ENCODE data around the gene VSTM2A.

DNA sequence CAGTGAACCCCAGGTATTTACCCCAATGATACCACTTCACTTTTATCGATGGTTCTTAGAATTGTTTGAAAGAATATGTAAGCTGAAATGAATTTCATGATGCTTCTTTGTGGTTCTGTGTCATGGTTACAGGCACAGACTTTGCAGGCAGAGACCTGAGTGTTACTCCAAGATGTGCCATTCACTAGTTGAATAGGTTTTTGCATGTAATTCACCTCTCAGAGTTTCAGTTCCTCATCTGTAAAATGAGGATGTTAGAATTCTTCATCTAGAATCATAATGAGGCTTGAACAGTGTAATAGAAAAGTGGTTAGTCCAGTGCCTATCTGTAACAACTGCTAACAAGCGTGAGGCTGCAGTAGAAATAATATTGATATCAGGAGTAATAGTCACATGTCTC, 54.6 kb downstream of the VSTM2A start:
- no peak for TF ChIP-seq POLR2A (IDR thresholded peaks at IDR 0.05; ENCODE audit: low read length)
- TF ChIP-seq RAD21 (conservative IDR thresholded peaks at IDR 0.05 in 1 of 2, IDR thresholded peaks at IDR 0.05 in 1 of 2), result no peak
- no peak for TF ChIP-seq JUN (IDR thresholded peaks at IDR 0.05)
- TF ChIP-seq JUNB (IDR thresholded peaks at IDR 0.05), result no peak
- TF ChIP-seq, protein P1, sequence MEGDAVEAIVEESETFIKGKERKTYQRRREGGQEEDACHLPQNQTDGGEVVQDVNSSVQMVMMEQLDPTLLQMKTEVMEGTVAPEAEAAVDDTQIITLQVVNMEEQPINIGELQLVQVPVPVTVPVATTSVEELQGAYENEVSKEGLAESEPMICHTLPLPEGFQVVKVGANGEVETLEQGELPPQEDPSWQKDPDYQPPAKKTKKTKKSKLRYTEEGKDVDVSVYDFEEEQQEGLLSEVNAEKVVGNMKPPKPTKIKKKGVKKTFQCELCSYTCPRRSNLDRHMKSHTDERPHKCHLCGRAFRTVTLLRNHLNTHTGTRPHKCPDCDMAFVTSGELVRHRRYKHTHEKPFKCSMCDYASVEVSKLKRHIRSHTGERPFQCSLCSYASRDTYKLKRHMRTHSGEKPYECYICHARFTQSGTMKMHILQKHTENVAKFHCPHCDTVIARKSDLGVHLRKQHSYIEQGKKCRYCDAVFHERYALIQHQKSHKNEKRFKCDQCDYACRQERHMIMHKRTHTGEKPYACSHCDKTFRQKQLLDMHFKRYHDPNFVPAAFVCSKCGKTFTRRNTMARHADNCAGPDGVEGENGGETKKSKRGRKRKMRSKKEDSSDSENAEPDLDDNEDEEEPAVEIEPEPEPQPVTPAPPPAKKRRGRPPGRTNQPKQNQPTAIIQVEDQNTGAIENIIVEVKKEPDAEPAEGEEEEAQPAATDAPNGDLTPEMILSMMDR (IDR thresholded peaks at IDR 0.05), result no peak
- no peak for TF ChIP-seq EP300 (IDR thresholded peaks at IDR 0.05)
- TF ChIP-seq MAZ (IDR thresholded peaks at IDR 0.05; ENCODE audit: borderline replicate concordance, low read depth, low read length), result no peak
- TF ChIP-seq, protein P2, sequence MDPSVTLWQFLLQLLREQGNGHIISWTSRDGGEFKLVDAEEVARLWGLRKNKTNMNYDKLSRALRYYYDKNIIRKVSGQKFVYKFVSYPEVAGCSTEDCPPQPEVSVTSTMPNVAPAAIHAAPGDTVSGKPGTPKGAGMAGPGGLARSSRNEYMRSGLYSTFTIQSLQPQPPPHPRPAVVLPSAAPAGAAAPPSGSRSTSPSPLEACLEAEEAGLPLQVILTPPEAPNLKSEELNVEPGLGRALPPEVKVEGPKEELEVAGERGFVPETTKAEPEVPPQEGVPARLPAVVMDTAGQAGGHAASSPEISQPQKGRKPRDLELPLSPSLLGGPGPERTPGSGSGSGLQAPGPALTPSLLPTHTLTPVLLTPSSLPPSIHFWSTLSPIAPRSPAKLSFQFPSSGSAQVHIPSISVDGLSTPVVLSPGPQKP (IDR thresholded peaks at IDR 0.05; ENCODE audit: low read depth, low read length), result no peak
- TF ChIP-seq, protein P3, sequence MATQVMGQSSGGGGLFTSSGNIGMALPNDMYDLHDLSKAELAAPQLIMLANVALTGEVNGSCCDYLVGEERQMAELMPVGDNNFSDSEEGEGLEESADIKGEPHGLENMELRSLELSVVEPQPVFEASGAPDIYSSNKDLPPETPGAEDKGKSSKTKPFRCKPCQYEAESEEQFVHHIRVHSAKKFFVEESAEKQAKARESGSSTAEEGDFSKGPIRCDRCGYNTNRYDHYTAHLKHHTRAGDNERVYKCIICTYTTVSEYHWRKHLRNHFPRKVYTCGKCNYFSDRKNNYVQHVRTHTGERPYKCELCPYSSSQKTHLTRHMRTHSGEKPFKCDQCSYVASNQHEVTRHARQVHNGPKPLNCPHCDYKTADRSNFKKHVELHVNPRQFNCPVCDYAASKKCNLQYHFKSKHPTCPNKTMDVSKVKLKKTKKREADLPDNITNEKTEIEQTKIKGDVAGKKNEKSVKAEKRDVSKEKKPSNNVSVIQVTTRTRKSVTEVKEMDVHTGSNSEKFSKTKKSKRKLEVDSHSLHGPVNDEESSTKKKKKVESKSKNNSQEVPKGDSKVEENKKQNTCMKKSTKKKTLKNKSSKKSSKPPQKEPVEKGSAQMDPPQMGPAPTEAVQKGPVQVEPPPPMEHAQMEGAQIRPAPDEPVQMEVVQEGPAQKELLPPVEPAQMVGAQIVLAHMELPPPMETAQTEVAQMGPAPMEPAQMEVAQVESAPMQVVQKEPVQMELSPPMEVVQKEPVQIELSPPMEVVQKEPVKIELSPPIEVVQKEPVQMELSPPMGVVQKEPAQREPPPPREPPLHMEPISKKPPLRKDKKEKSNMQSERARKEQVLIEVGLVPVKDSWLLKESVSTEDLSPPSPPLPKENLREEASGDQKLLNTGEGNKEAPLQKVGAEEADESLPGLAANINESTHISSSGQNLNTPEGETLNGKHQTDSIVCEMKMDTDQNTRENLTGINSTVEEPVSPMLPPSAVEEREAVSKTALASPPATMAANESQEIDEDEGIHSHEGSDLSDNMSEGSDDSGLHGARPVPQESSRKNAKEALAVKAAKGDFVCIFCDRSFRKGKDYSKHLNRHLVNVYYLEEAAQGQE (IDR thresholded peaks at IDR 0.05), result no peak
- TF ChIP-seq ZSCAN20 (CRISPR knock-in tag; IDR thresholded peaks at IDR 0.05), result no peak
- TF ChIP-seq, protein P4, sequence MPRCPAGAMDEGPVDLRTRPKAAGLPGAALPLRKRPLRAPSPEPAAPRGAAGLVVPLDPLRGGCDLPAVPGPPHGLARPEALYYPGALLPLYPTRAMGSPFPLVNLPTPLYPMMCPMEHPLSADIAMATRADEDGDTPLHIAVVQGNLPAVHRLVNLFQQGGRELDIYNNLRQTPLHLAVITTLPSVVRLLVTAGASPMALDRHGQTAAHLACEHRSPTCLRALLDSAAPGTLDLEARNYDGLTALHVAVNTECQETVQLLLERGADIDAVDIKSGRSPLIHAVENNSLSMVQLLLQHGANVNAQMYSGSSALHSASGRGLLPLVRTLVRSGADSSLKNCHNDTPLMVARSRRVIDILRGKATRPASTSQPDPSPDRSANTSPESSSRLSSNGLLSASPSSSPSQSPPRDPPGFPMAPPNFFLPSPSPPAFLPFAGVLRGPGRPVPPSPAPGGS (IDR thresholded peaks at IDR 0.05), result no peak
